ENCODE results near the gene SLC49A3.
A peak's percentile ranks its signal among the peaks of the same experiment; 100 is the strongest.

SLC49A3 gene

DNA sequence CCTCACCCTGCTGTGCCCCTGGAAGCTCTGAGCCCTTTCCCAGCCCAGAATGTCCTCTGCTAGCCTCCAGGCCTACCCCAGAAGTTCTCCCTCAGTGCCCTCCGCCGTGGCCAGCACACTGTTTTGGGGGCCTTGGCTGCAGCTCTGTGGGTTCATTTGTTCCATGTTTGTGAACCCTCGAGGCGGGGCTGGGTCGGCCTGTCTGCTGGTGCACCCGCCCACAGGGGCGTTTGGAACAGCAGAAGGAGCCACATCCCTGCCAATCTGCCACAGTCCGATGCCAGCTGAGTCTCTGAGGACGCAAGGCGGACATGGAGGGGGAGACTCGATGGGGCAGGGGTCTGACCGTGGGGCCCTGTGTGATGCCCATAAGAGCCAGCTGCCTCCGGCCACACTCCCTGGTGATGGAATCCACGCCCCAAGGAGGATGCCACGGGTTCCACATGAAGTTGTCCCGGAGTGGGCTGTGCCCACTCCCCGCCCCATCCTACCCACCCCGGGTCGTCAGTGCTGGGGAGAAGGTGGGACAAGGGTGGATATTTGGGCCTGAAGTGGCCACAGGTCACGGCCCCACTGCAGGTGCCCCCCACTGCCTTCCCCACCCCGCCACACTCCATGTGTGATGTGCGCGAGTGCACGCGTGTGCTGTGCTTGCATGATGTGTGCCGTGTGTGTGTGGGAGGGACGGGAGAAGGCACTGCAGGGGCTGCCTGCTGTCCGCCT lies 22.0 kb downstream of the SLC49A3 start:
- no peak for DNase-seq (ENCODE audit: low spot score)

DNA sequence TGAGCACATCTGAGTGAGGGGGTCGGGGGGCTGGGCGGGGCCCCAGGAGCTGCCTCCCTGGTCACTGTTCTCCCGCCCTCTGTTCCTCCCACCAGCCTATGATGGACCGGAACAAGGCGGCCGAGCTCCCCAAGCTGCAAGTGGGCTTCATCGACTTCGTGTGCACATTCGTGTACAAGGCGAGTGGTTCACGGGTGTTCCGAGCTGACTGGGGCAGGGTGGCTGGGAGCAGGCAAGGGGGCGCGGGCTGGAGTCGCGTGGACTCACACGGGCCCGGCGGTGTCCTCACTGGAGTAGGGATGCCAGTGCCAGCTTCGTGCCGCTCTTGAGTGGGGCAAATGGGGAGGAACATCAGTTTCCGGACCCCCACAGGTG lies 22.5 kb downstream of the SLC49A3 start:
- no peak for DNase-seq (ENCODE audit: low spot score)

DNA sequence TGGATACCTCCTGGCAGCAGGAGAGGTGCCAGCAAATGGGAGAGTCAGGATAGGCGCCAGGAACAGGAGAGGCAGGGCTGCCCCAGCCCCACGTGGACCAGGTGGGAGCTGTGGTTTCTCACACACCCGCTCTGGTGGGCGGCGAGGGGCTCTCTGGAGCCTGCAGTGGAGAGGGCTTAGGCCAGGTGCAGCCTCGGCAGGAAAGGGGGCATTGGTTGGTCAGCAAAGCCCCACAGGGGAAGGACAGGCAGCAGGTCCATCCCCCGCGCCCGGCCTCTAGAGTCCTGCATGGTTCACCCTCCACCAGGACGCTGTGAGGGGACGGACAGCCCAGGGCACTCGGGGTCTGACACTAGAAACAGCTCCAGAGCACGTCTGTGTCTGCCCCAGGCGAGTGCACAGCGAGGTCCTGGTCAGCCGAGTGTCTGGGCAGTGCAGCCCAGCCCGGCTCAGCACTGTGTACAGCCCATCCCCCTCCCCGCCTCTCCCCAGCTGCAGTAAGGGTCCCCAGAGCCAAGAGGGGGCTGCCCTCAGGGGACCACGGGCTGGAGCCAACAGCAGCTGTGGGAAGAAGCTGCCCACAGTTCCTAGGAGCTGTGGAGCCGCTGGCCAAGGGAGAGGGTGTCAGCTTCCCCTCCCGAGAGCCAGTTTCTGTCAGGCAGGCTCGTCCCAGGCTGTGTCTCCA lies 23.1 kb downstream of the SLC49A3 start:
- DNase-seq (ENCODE audit: low spot score): no peak

DNA sequence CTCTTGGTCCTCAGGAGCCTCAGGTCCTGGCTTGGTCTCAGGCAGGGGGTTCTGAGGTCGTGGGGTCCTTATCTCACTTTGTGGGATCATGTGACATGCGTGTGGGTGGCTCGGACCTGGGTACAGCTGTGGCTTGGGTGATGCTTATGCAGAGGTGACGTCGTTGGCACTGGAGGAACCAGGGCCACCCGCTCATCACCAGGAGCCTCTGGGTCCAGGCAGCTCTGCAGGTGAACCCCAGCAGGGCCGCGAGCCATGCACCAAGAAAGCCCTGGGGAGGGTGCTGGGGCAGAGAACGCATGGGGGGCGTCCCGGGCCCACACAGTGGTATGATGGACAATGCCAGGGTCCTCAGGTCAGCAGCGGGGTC lies 23.6 kb downstream of the SLC49A3 start:
- no peak for DNase-seq (ENCODE audit: low spot score)

DNA sequence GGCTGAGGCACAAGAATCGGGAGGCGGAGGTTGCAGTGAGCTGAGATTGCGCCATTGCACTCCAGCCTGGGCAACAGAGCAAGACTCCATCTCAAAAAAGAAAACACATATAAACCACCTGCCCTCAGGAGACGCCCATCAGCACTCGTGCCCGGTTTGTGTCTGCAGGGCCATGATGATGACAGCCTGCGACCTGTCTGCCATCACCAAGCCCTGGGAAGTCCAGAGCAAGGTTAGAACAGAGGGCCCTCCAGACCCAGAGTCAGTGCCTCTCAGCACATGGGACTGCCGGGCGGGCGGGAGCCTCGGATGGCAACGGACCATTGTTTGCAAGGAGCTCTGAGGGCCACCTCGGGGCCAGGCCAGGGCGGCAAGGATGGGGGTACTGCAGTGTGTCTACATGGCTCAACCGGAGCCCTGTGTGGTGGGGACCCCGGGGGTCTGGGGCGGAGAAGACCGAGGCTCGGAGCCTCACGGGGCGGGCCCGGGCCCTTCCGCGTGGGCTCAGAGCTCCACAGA lies 24.2 kb downstream of the SLC49A3 start:
- DNase-seq (ENCODE audit: low spot score): no peak

DNA sequence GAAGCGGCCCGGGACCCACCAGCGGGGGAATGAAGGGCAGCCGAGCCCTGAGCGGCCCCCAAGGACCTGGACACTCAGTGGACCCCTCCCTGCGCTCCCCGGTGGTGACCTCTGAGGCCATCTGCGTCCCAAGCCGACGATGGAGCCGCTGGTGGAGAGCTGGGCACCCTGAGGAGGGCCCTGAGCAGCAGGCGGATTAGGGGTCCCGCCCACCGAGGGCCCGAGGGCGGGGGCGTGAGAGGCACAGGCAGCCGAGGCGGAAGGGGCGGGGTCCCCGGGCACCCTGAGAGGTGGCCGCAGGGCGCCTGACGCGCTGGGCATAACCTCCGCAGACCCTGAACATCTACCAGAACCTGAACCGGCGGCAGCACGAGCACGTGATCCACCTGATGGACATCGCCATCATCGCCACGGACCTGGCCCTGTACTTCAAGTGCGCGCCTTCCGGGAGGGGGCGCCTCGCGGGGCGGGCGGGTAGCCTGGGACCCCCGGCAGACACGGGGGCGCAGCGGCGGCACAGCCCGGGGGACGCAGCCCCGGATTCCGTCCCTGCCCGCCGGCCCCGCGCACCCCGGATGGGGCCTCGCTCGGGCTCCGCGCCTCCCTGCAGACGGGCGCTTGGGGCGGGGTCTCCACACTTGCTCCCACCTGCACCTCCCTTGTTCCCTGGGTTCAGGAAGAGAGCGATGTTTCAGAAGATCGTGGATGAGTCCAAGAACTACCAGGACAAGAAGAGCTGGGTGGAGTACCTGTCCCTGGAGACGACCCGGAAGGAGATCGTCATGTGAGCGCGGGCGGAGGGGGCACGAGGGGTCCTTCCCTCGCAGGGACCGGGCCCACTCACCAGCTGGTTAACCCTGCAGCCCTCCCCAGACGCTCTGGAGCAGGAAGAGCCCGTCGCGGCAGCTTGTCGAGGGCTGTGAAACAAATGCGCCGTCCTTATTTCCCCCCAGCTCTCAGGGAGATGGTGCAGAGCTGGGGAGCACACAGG lies 25.2 kb downstream of the SLC49A3 start:
- DNase-seq (ENCODE audit: low spot score): peak; percentile 73

DNA sequence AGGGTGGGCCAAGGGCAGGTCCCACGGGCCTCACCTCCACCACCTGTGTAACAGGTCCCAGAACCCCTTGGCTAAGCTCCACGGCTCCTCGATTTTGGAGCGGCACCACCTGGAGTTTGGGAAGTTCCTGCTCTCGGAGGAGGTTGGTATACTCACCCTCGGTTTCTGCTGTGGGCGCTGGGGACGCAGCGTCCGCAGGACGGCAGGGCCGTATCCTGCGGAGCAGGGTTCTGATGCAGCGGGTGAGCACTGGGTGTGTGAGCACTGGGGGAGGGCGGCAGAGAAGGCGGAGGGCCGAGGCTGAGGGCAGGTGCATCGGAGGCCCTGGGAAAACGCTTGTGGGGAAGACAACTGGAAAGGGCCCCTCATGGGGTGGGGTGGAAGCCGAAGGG lies 25.9 kb downstream of the SLC49A3 start:
- no peak for DNase-seq (ENCODE audit: low spot score)

DNA sequence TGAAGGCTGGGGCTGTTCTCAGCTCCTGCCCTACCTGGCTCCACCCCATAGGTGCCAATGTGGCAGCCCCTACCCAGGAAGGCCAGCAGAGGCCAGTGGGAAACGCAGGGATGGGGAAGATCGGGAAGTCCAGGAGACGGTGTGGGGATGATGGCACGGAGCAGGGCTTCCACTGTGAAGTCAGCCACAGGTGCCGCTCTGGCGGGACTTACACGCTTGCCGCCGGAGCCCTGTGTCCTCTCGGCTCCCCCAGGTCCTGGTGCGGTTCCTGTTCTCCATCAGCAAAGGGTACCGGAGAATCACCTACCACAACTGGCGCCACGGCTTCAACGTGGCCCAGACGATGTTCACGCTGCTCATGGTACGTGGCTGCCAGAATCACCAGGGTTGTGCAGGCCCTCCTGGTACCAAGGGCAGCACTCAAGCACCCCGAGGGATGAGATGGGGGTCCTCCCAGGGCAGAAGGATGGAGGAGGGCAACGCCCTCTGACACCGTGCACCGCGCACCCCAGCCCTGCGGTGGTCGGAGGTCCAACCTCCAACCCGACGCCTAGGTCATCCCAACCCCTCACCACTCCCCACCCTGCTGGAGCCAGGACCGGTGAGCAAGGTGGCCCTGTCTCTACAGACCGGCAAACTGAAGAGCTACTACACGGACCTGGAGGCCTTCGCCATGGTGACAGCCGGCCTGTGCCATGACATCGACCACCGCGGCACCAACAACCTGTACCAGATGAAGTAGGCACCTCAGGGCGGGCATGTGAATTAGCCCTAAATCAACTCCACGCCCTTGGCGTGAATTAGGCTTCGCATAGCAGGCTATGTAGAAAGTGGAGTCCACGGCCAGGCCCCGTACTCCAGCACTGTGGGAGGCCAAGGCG lies 26.8 kb downstream of the SLC49A3 start:
- no peak for DNase-seq (ENCODE audit: low spot score)

DNA sequence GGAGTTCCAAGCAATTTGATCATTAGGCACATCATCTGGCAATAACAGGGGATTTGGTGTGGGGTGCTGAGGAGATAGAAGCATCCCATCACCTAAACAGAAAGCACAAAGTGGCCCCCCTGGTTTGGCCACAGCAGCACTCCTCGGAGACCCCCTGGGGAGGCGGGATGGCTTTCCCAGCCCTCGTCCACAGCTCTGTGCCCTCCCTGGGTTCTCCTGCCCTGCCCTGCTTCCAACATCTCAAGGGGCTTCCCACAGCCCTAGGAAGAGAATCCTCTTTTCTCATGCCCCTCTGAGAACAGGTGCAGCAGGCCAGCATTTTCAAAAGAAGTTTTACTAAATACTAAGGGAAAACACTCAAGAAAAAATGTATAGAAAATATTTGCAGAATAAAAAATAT lies 27.7 kb downstream of the SLC49A3 start:
- no peak for DNase-seq (ENCODE audit: low spot score)

DNA sequence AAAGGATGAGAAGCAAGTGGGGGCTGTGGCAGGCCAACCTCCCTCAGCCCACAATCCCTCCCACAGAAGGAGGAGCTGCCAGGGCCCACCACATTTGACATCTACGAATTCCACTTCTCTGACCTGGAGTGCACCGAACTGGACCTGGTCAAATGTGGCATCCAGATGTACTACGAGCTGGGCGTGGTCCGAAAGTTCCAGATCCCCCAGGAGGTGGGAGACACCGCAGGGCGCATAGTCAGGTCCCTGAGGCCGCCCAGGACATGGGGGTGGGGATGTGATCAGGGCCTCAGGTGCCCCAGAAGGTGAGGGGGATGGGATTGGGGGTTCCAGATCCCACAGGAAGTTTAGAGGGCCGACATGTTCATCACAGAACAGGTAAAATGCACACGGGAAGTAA lies 28.6 kb downstream of the SLC49A3 start:
- no peak for DNase-seq (ENCODE audit: low spot score)

DNA sequence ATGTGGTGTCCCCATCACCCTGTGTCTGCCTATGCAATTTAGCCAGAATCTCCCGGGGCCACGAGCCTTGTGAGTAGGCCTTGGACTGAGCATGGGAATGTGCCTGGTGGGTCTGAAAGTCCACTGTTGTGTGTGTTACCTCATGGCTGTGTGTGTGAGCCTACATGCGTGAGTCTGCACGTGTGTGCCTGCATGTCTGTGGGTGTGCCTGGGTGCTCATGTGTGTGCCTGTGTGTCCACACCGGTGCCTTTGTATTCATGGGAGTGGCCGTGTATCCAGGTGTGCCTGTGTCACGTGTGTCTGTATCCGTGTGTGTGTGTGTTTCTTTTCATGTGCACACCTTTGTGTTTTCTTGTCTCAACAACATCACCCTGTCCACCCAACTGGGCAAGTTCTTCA lies 29.1 kb downstream of the SLC49A3 start:
- DNase-seq (ENCODE audit: low spot score): no peak

DNA sequence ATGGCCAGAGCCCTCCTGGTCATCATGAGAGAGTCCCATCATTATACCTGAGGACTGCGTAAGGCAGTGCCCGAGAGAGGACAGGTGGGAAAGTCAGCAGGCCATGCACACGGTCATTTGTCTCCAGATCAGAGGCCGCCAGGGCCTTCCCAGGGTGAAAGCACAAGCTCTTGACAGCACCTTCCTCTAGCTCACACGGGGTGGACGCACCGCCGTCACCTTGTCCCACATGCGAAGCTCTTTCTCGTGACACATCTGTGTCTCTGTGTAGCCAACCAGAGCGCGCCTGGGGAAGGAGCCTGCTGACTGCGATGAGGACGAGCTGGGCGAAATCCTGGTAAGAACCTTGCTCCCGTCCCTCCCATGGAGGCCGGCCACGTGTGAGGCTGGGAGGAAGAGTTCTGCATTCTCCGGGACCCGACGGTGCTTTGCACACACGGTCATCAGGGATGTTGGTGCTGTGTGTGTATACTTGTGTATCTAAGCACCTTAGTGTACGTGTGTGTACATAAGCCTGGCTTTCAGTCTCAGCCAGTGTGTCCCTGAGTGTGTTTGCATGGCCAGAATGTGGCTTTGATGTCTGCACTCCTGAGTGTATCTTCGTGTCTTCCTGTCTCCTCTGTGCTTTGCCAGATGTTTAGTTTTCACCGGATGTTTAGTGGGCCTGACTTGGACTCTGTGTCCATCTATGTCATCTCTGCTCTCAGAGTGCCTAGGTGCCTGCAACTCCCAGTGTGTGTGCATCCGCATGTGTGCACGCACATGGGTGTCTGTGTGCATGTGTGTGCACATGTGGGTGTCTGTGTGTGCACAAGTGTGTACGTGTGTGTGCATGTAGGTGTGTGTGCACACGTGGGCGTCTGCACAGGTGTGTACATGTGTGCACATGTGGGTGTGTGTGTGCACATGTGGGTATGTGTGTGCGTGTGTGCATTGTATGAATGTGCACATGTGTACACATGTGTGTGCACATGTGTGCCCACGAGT lies 30.0 kb downstream of the SLC49A3 start:
- DNase-seq (ENCODE audit: low spot score): no peak

DNA sequence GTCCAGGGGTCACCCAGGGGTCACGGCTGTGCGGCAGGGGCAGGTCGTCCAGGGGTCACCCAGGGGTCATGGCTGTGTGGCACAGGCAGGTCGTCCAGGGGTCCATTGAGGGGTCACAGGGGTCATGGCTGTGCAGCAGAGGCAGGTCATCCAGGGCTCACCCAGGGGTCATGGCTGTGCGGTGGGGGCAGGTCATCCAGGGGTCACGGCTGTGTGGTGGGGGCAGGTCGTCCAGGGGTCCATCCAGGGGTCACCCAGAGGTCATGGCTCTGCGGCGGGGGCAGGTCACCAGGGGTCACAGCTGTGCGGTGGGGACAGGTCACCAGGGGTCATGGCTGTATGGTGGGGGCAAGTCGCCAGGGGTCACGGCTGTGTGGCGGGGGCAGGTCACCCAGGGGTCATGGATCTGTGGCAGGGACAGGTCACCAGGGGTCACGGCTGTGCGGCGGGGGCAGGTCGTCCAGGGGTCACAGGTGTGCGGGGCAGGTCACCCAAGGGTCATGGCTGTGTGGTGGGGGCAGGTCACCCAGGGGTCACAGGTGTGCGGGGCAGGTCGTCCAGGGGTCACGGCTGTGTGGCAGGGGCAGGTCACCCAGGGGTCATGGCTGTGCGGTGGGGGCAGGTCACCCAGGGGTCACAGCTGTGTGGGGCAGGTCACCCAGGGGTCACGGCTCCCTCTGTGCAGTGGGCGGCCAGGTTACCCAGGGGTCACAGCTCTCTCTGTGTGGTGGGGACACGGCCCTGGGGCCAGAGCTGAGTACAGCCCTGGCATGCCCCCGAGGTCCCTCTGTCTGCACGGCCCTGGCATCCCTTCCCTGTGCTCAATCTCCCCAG lies 30.9 kb downstream of the SLC49A3 start:
- DNase-seq (ENCODE audit: low spot score): no peak

DNA sequence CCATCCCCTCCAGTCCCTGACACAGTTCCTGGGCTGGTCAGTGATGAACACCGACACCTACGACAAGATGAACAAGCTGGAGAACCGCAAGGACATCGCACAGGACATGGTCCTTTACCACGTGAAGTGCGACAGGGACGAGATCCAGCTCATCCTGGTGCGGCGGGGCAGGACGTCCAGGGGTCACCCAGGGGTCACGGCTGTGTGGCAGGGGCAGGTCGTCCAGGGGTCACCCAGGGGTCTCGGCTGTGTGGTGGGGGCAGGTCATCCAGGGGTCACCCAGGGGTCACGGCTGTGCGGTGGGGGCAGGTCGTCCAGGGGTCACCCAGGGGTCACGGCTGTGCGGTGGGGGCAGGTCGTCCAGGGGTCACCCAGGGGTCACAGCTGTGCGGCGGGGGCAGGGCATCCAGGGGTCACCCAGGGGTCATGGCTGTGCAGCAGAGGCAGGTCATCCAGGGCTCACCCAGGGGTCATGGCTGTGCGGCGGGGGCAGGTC lies 31.6 kb downstream of the SLC49A3 start:
- no peak for DNase-seq (ENCODE audit: low spot score)

DNA sequence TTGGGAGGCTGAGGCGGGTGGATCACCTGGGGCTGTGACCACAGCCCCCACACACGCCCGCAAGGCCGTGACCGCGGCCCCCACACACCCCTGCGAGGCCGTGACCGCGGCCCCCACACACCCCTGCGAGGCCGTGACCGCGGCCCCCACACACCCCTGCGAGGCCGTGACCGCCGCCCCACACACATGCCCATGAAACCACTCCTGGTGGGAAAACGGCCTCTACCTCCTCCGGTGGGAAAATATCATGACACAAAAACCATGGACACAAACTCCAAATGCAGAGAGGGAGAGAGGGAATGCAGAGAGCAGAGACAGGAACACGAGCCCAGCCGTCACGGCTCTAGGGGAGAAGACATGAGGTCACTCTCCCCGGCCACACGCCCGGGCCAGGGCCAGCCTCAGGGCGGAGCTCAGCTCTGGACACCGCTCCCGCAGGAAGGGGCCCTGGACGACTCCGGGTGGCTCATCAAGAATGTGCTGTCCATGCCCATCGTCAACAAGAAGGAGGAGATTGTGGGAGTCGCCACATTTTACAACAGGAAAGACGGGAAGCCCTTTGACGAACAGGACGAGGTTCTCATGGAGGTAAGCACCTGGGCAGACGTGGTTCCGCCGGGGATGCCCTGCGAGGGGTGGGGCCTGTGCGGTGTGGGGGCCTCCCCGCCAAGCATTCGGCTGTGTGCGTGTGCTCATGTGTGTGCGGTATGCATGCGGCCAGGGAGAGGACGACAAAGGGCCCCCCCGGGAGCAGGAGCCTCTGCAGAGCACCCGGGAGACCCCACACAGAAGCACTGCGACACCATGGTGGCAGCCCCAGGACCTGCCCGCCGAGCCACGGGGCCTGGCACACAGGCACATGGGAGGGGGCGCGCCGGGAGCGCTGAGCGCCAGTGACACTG lies 32.3 kb downstream of the SLC49A3 start:
- no peak for DNase-seq (ENCODE audit: low spot score)

DNA sequence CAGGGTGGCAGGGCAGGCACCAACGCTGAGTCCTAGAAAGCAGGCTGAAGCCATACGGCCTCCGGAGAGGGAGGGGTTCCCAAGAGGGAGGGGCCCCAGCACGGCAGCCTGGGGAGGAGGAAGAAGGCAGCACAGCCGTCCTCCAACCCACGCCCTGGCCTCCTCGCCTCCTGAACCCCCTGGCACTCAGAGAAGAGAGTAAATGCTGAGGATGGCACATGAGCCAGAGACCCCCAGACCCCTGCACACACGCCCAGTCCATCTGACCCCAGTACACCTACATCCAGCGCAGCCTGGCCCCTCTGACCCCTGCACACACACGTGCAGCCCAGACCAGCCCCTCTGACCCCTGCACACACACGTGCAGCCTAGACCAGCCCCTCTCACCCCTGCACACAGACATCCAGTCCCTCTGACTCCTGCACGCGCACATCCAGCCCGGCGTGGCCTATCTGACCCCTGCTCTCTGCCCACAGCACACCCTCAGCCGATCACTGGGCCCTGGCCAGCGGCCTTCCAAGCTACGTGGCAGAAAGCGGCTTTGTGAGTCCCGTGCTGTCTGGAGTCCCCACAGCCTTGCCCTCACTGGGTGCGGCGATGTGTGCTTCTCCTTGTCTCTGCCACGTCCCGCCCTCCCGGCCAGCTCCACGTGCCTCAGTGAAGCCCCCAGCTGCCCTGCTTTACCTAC lies 33.3 kb downstream of the SLC49A3 start:
- no peak for DNase-seq (ENCODE audit: low spot score)

DNA sequence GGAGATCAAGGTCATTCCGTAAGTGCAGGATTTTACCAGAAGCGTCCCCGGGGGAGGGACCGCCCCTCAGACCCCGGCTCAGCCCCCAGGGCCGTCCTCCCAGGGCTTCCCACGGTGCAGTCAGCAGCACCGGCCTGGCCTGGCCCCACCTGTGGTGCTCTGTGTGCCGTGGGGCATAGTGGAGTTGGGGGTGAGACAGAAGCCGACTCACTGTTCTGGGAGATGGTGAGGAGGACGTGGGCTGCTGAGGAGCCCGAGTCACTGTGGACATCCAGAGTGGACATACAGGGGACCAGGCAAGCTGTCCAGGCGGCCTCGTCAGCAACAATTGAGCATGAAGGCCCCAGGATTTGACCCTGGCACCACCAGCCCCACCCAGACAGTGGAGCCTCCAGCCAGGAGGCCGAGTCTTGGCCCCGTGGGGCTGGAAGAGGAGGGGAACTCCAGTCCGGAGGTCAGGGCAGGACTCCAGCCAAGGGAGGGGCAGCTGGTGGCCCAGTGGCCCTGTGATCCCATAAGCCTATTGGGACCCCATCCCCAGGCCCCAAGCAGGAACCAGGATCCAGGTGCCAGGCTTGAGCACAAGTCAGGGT lies 34.0 kb downstream of the SLC49A3 start:
- DNase-seq (ENCODE audit: low spot score): no peak

All from CD4-positive, alpha-beta T cell treated with Interleukin-15 for 4 hours (primary cell).